Measurements from ENCODE around the gene TMEM187.
"Not testable (repeated sequence)": the region's sequence is repeated elsewhere in the genome, so short reads cannot be mapped to it uniquely, and the experiment has no call there.

TMEM187 gene

DNA sequence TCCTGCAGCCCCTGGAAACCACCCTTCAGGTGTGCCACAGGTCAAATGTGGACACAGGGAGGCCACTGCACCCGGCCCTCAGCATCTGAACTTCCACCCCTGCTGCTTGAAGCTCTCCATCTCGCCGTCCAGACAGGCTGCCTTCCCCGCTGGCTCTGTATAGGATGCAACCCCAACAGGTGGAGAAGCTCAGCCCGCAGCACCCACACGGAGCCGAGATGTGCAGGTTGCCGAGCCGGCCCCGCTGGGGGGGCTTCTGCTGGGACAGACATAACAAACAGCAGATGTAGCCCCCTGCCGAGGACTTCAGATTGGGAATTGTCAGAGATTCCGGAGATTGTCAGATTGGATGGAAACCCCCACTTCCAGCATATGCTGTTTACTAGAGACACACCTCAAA lies 20.5 kb downstream of the TMEM187 start:
- no peak for TF ChIP-seq EZH2 (IDR thresholded peaks at IDR 0.05; ENCODE audit: borderline replicate concordance, low read depth, low read length, severe bottlenecking)
- no peak for TF ChIP-seq CTCF (IDR thresholded peaks at IDR 0.05; ENCODE audit: borderline replicate concordance, extremely low read depth, low read length, poor library complexity, severe bottlenecking)
- no peak for ATAC-seq (ENCODE audit: insufficient read depth, low read depth)
- Histone ChIP-seq H3K4me3 (ENCODE audit: low read depth in 1 of 2, low read length in 2 of 2) (no peak overlapping the region), H3K36me3 (ENCODE audit: insufficient read depth, low read length) (no peaks in the 10 kb centered on the region), H3K9me3 (ENCODE audit: insufficient read depth, low read length, severe bottlenecking) (no peaks in the 10 kb centered on the region), H3K4me2 (ENCODE audit: insufficient read depth, low read length) (no peak overlapping the region), H4K20me1 (ENCODE audit: insufficient read depth, low read length) (no peaks in the 10 kb centered on the region), H3K9ac (ENCODE audit: low read depth, low read length) (no peak overlapping the region), H2AFZ (ENCODE audit: low read depth, low read length) (no peak overlapping the region), H3K27ac (ENCODE audit: low read length) (no peak overlapping the region), H3K4me1 (ENCODE audit: insufficient read depth, low read length) (no peaks in the 10 kb centered on the region), H3K79me2 (ENCODE audit: insufficient read depth, low read length) (no peaks in the 10 kb centered on the region), H3K27me3 (ENCODE audit: insufficient read depth, low read length, poor library complexity) (no peaks in the 10 kb centered on the region)
- DNase-seq: no peak

DNA sequence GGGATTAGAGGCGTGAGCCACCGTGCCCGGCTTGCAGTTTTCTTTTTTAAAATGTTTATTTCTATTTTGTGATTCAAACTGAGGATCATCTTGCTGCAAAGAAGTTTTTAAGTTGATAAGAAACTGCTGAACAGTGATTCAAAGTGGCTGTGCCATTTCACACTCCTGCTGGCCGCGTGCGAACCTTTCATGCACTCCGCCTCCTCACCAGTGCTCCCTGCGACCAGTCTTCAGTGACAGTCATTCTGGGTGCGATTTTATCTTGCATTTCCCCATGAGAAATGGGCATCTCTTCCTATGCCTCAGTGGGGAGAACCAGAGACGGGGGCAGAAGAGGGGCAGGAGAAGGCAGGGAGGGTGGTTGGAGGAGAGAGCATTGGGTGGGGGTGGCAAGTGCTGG lies 21.4 kb downstream of the TMEM187 start:
- no peak overlapping the region for H2AFZ ChIP-seq (ENCODE audit: low read depth, low read length)
- no peaks in the 10 kb centered on the region for H3K79me2 ChIP-seq (ENCODE audit: insufficient read depth, low read length)
- DNase-seq (no peak), ATAC-seq (ENCODE audit: insufficient read depth, low read depth) (no peak)
- H3K27me3 ChIP-seq (ENCODE audit: insufficient read depth, low read length, poor library complexity): no peaks in the 10 kb centered on the region
- H3K9me3 ChIP-seq (ENCODE audit: insufficient read depth, low read length, severe bottlenecking): no peaks in the 10 kb centered on the region
- H3K36me3 ChIP-seq (ENCODE audit: insufficient read depth, low read length): no peaks in the 10 kb centered on the region
- no peak overlapping the region for H3K4me3 ChIP-seq (ENCODE audit: low read depth in 1 of 2, low read length in 2 of 2)
- H3K27ac ChIP-seq (ENCODE audit: low read length): no peak overlapping the region
- H3K4me1 ChIP-seq (ENCODE audit: insufficient read depth, low read length): no peaks in the 10 kb centered on the region
- H4K20me1 ChIP-seq (ENCODE audit: insufficient read depth, low read length): no peaks in the 10 kb centered on the region
- no peak for TF ChIP-seq CTCF (IDR thresholded peaks at IDR 0.05; ENCODE audit: borderline replicate concordance, extremely low read depth, low read length, poor library complexity, severe bottlenecking)
- no peak for TF ChIP-seq EZH2 (IDR thresholded peaks at IDR 0.05; ENCODE audit: borderline replicate concordance, low read depth, low read length, severe bottlenecking)
- no peak overlapping the region for H3K9ac ChIP-seq (ENCODE audit: low read depth, low read length)
- no peak overlapping the region for H3K4me2 ChIP-seq (ENCODE audit: insufficient read depth, low read length)

DNA sequence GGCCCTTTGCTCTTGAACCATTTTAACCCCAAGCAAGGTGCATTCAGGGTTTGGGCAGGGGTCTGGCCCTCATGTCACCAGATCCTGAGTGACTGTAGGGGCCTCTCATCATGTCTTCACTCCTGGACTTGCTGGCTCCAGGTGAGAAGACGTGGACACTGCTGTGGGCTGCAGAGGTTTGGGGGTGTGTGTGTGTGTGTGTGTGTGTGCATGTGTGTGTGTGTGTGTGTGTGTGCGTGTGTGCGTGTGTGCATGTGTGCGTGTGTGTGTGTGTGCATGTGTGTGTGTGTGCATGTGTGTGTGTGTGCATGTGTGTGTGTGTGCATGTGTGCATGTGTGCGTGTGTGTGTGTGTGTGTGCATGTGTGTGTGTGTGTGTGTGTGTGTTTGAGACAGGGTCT lies 21.8 kb downstream of the TMEM187 start:
- not testable (repeated sequence) for H3K27ac ChIP-seq (ENCODE audit: low read length); H3K4me3 ChIP-seq (ENCODE audit: low read depth in 1 of 2, low read length in 2 of 2); ATAC-seq (ENCODE audit: insufficient read depth, low read depth); H3K9me3 ChIP-seq (ENCODE audit: insufficient read depth, low read length, severe bottlenecking); DNase-seq; H3K79me2 ChIP-seq (ENCODE audit: insufficient read depth, low read length); H2AFZ ChIP-seq (ENCODE audit: low read depth, low read length); H3K27me3 ChIP-seq (ENCODE audit: insufficient read depth, low read length, poor library complexity); H4K20me1 ChIP-seq (ENCODE audit: insufficient read depth, low read length); H3K9ac ChIP-seq (ENCODE audit: low read depth, low read length); H3K4me2 ChIP-seq (ENCODE audit: insufficient read depth, low read length); H3K36me3 ChIP-seq (ENCODE audit: insufficient read depth, low read length); H3K4me1 ChIP-seq (ENCODE audit: insufficient read depth, low read length)

DNA sequence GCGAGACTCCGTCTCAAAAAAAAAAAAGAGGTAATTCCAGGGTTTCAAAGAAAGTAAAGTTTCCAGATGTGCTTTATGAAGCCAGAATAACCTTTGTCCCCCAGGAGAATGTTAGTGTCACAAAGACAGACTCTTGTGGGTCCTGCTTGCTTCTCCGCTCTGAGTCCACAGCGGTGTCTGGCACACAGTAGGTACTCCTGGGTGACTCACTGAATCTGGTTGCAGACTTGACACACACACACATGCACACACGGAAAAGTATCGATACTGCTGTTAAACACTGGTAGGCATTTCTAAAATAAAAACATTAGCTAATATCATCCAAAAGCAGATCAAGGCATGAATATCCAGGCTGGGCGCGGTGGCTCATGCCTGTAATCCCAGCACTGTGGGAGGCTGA lies 22.9 kb downstream of the TMEM187 start:
- Histone ChIP-seq H4K20me1 (ENCODE audit: insufficient read depth, low read length) (no peaks in the 10 kb centered on the region), H3K4me2 (ENCODE audit: insufficient read depth, low read length) (no peak overlapping the region), H3K9ac (ENCODE audit: low read depth, low read length) (no peak overlapping the region), H2AFZ (ENCODE audit: low read depth, low read length) (no peak overlapping the region), H3K36me3 (ENCODE audit: insufficient read depth, low read length) (no peaks in the 10 kb centered on the region), H3K79me2 (ENCODE audit: insufficient read depth, low read length) (no peaks in the 10 kb centered on the region), H3K4me3 (ENCODE audit: low read depth in 1 of 2, low read length in 2 of 2) (no peak overlapping the region), H3K27me3 (ENCODE audit: insufficient read depth, low read length, poor library complexity) (no peaks in the 10 kb centered on the region), H3K4me1 (ENCODE audit: insufficient read depth, low read length) (no peaks in the 10 kb centered on the region), H3K27ac (ENCODE audit: low read length) (no peak overlapping the region), H3K9me3 (ENCODE audit: insufficient read depth, low read length, severe bottlenecking) (no peaks in the 10 kb centered on the region)
- DNase-seq (no peak), ATAC-seq (ENCODE audit: insufficient read depth, low read depth) (no peak)
- no peak for TF ChIP-seq EZH2 (IDR thresholded peaks at IDR 0.05; ENCODE audit: borderline replicate concordance, low read depth, low read length, severe bottlenecking)
- TF ChIP-seq CTCF (IDR thresholded peaks at IDR 0.05; ENCODE audit: borderline replicate concordance, extremely low read depth, low read length, poor library complexity, severe bottlenecking): no peak

Measured in DND-41 (cell line).